Adrenal gland (tissue), 12 donors: ENCODE results near the gene CRADD. TPM values are rescaled to one million over a fixed set of nuclear protein-coding genes. Genes with fewer than 3 reads are reported as not detected.
"Not testable (repeated sequence)": the region's sequence is repeated elsewhere in the genome, so short reads cannot be mapped to it uniquely, and the experiment has no call there.

Experiments used
- DNase-seq, 7 donors: peaks; one replicate each; pipeline ENCODE4 v3.0.0-alpha.2; 2019 to 2020
- H3K27ac ChIP-seq, 5 donors: fragments of 200-600 bp; sonication (generic) in 4 of 5; 1 replicate in 3 of 5; 2 replicates in 2 of 5; pipeline versions ENCODE4 v1.5.1 to v1.8.0; 2016 to 2020; ENCODE audit warnings: mild to moderate bottlenecking in 1 of 5
- H3K27me3 ChIP-seq: fragments of 200-600 bp; 2 replicates; pipeline ENCODE4 v1.8.0; 2021
- H3K36me3 ChIP-seq, 2 donors: fragments of 200-600 bp; replicated peaks in 1 of 2; 1 replicate in 1 of 2; 2 replicates in 1 of 2; pipeline versions ENCODE4 v1.5.1 to v1.8.0; 2018 to 2022
- H3K4me1 ChIP-seq, 2 donors: fragments of 200-600 bp; replicated peaks in 1 of 2; 1 replicate in 1 of 2; 2 replicates in 1 of 2; pipeline versions ENCODE4 v1.5.1 to v1.8.0; 2018 to 2021
- H3K4me3 ChIP-seq, 4 donors: fragments of 200-600 bp; sonication (generic) in 3 of 4; one replicate each; pipeline ENCODE4 v1.5.1; 2016 to 2018
- H3K9me3 ChIP-seq, 3 donors: fragments of 200-600 bp; sonication (generic) in 1 of 3; replicated peaks in 1 of 3; 1 replicate in 2 of 3; 2 replicates in 1 of 3; pipeline versions ENCODE4 v1.5.1 to v1.8.0; 2016 to 2021
- POLR2A ChIP-seq, 2 donors: fragments of 450-650 bp; IDR thresholded peaks; one replicate each; pipeline ENCODE4 v1.6.1; 2017; ENCODE audit warnings: antibody characterized with exemption in 2 of 2, mild to moderate bottlenecking in 2 of 2, moderate library complexity in 1 of 2
- WGBS, 4 donors: extraction: QIAGEN DNeasy Blood & Tissue Kit in 2 of 4; methylation state at CpG; one replicate each; pipeline versions ENCODE4 v1.1.5 to v1.1.7; 2013 to 2017; 5-methylcytosine and 5-hydroxymethylcytosine counted together
- intact Hi-C, 2 donors: fragments of 100-400 bp; cut with DNase I; formaldehyde crosslinking; loops; one replicate each; pipeline versions ENCODE4 v1.14.1 to v1.15.0; 2022 to 2023
- polyA plus RNA-seq, 3 donors: library from polyadenylated mRNA; stranded (reverse); fragments of 200-250 nt in 2 of 3; fragments of 350-450 nt in 1 of 3; fragmentation: Illumina TruSeq in 1 of 3; extraction: RNeasy Lipid Tissue Mini Kit (QIAGEN cat#74804) in 1 of 3; gene quantifications; one replicate each; pipeline ENCODE4 v1.2.3, GENCODE V29; 2013 to 2014
- total RNA-seq, 9 donors: library from RNA; depleted of rRNA in 4 of 9; stranded (reverse); fragments of >200 nt in 4 of 9; fragments of 120-200 nt in 1 of 9; fragmentation: NEBNext Ultra II Directional in 1 of 9; extraction: Animal tissue kit (Norgen Biotek cat#: 25700) in 1 of 9; gene quantifications; one replicate each; pipeline versions ENCODE4 v1.1.0 to v1.2.4, GENCODE V29; 2013 to 2023
- TF ChIP-seq, protein P1 (sequence below), 6 experiments: fragments of 450-650 bp in 4 of 6; fragments of 200-600 bp in 2 of 6; sonication (generic) in 1 of 6; IDR thresholded peaks; 1 replicate in 5 of 6; 2 replicates in 1 of 6; pipeline versions ENCODE4 v1.5.1 to v1.8.0; 2016 to 2021; ENCODE audit warnings: antibody characterized with exemption in 6 of 6, mild to moderate bottlenecking in 2 of 6, moderate library complexity in 1 of 6
- donor health status: healthy with polysubstance abuse.
- donor health status: Bipolar disorder and iron deficiency.
- donor health status: DM: yes; HTN: yes; CAD: no.
- donor health status: DM: no; HTN: no; CAD: no.
- donor health status: DM: no; HTN: no; CAD: no.
- donor health status: DM: yes; HTN: yes; CAD: no.

CRADD gene
- total and polyA plus RNA-seq, 12 donors = 7.3 to 70.1 (median 35.8) TPM

DNA sequence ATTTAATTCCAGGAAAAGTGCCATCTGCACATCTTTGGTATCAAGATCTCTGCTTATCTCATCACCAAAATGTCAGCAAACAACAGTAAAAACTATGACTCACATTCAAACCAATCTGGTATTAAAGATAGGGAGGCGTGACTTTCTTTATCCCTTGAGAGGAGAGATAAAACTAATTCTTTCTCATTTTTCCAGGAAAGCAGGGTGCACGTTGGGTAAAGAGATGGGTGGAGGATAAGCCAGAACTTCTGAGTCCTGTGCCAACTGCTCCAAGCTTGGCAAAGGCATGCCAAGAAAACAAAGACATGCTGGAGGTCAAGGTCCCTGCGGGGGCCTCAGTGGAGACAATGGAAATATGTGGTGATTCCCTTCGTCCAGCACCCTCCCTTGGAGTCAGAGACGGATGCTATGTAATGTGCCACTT, 245.4 kb downstream of the CRADD start:
- Histone ChIP-seq H3K36me3 (no peaks in the 10 kb centered on the region), H3K4me1 (peaks cover 21 to 33% of the 10 kb centered on the region in 2 donors), H3K4me3 (no peak overlapping the region), H3K27me3 (no peaks in the 10 kb centered on the region), H3K27ac (peak overlapping the region in 4 of 5 donors; percentile 38 to 80 (median 78)), H3K9me3 (no peaks in the 10 kb centered on the region)
- peak; percentile 67 to 95 (median 89) for DNase-seq
- WGBS, 4 donors = 31 to 55% (median 38%) methylated on average over 5 of the region's 5 CpGs
- TF ChIP-seq, protein P1, sequence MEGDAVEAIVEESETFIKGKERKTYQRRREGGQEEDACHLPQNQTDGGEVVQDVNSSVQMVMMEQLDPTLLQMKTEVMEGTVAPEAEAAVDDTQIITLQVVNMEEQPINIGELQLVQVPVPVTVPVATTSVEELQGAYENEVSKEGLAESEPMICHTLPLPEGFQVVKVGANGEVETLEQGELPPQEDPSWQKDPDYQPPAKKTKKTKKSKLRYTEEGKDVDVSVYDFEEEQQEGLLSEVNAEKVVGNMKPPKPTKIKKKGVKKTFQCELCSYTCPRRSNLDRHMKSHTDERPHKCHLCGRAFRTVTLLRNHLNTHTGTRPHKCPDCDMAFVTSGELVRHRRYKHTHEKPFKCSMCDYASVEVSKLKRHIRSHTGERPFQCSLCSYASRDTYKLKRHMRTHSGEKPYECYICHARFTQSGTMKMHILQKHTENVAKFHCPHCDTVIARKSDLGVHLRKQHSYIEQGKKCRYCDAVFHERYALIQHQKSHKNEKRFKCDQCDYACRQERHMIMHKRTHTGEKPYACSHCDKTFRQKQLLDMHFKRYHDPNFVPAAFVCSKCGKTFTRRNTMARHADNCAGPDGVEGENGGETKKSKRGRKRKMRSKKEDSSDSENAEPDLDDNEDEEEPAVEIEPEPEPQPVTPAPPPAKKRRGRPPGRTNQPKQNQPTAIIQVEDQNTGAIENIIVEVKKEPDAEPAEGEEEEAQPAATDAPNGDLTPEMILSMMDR (IDR thresholded peaks at IDR 0.05) = no peak
- no peak for TF ChIP-seq POLR2A (IDR thresholded peaks at IDR 0.05)
- intact Hi-C loops = no loop called here

DNA sequence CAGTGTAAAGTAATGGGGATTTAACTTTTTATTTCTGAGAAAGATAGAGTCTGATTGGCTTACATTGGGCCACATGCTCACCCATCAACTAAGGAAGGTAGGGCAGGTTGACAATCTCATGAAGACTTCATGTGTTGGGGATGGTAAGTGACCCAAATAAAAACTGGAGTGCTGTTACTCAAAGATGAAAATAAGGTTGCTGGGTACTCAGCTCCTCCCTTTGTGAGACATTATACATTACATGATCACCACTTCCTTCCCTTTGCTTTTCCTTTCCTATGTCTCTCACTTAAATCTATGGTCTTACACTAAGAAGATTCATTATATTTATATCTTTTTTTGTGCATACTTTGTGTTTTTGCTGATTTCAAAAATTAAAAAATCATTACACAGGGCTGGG, 247.2 kb downstream of the CRADD start:
- Histone ChIP-seq H3K4me1 (peaks cover 8 to 20% of the 10 kb centered on the region in 2 donors), H3K27ac (no peak overlapping the region), H3K27me3 (no peaks in the 10 kb centered on the region), H3K4me3 (no peak overlapping the region), H3K36me3 (no peaks in the 10 kb centered on the region), H3K9me3 (no peaks in the 10 kb centered on the region)
- TF ChIP-seq POLR2A (IDR thresholded peaks at IDR 0.05) = no peak
- TF ChIP-seq, protein P1 (IDR thresholded peaks at IDR 0.05) = no peak
- intact Hi-C loops = no loop called here
- no peak for DNase-seq

DNA sequence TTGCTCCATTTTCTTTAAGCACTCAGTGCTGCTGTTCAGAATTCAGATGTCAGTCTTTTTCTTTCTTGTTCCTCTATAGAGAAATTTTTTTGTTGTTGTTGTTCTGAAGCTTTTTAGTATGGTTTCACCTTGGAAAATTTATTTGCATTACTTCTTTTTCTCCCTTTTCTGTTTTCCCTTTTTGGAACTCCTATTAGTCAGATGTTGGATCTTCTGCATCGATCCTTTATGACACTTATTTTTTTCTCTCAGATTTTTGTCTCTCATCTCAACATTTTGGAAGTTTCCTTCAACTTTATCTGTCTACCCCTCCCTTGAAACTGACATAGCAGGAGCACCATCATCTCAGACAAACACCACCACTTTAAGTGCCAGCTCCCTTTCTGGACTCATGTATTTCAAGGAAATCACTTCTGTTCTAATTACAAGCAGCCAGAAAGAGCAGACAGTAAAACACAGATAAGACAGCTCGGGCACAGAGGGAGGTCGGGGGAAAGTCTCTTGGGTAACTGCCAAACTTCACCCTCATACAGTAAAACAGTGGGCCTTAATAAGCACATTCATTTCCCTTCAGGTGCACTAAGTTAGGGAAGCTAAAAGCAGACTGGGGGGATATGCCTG, 248.5 kb downstream of the CRADD start:
- H3K27me3 ChIP-seq = no peaks in the 10 kb centered on the region
- DNase-seq = no peak
- no peak overlapping the region for H3K4me3 ChIP-seq
- WGBS, 4 donors = 47 to 73% (median 63%) methylated on average over 3 of the region's 3 CpGs
- no peaks in the 10 kb centered on the region for H3K9me3 ChIP-seq
- intact Hi-C loops = no loop called here
- no peaks in the 10 kb centered on the region for H3K36me3 ChIP-seq
- peaks cover 8 to 20% of the 10 kb centered on the region in 2 donors for H3K4me1 ChIP-seq
- TF ChIP-seq, protein P1 (IDR thresholded peaks at IDR 0.05) = no peak
- no peak for TF ChIP-seq POLR2A (IDR thresholded peaks at IDR 0.05)
- H3K27ac ChIP-seq = no peak overlapping the region

DNA sequence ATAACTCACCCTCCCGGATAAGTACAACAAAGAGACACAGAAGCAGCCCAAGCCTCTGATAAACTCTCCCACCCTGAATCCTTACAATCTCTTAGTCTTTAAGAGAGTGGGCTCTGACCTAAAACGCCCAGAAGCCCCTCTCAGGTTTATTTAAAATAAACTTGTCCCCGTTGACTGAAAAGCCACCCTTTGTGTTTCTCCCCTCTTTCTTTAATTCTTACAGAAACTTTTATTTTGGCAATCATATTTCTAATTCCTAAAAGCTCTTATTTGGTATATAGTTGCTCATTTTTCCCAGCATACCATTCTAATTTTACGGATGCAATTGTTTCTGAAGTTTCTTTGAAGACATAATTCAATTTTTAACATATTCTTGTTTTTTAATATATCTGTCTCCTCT, 249.1 kb downstream of the CRADD start:
- no peak for DNase-seq
- H3K4me3 ChIP-seq = no peak overlapping the region
- no peaks in the 10 kb centered on the region for H3K9me3 ChIP-seq
- intact Hi-C loops = no loop called here
- 84 to 90% (median 88%) methylated on average over 4 of the region's 4 CpGs for WGBS, 4 donors
- no peak for TF ChIP-seq POLR2A (IDR thresholded peaks at IDR 0.05)
- no peaks in the 10 kb centered on the region for H3K27me3 ChIP-seq
- H3K4me1 ChIP-seq = peaks cover 8 to 20% of the 10 kb centered on the region in 2 donors
- H3K36me3 ChIP-seq = no peaks in the 10 kb centered on the region
- H3K27ac ChIP-seq = no peak overlapping the region

DNA sequence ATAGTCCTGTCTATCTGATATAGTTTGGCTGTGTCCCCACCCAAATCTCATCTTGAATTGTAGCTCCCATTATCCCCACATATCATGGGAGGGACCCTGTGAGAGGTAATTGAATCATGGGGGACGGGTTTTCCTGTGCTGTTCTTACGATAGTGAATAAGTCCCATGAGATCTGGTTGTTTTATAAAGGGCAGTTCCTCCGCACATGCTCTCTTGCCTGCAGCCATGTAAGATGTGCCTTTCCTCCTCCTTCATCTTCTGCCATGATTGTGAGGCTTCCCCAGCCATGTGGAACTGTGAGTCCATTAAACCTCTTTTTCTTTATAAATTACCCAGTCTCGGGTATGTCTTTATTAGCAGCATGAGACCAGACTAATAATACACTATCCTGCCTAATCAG, 251.9 kb downstream of the CRADD start:
- H3K9me3 ChIP-seq, H3K27ac ChIP-seq, H3K36me3 ChIP-seq, H3K27me3 ChIP-seq, intact Hi-C loops, H3K4me1 ChIP-seq, H3K4me3 ChIP-seq, DNase-seq: not testable (repeated sequence)
- 77 to 97% (median 92%) methylated on average over 4 of the region's 4 CpGs for WGBS, 4 donors
